Measurements from ENCODE around the gene DOCK2.

Gene DOCK2

DNA sequence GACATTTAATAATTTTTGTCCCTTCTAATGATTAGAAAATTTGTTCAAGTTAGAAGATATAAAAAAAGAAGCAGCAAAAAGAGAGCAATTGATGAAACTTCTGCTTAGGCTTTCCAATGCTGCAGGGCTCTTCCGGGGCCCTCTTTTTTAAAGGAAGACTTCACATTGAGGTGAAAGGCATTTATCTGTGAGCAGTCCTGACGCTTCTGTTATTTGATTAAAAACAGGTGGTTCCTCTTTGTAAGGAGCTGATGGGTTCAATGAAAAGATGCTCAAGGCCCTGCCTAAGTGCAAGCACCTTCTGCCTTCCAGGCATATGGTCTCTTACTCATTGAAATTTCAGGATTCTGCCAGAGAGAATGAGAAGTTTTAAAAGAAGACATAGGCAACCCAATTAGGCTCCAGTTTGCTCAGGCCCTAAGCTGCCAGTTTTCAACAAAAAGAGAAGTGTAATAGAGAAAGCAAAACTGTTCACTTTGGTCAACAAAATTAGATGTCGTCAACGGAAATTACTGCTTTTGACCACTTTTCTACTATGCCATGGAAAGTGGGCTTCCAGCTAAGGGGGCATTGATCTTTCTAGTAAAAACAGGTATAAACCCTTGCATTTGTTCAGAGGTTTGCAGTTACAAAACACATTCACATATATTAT, 243.1 kb downstream of the DOCK2 start:
- no peak for TF ChIP-seq ZNF24 (tag by site-specific recombination; IDR thresholded peaks at IDR 0.05)
- no peak for TF ChIP-seq HOXC10 (CRISPR knock-in tag; IDR thresholded peaks at IDR 0.05)
- no peak for TF ChIP-seq ZNF202 (tag by site-specific recombination; IDR thresholded peaks at IDR 0.05; ENCODE audit: borderline replicate concordance)
- TF ChIP-seq ZNF521 (tag by site-specific recombination; IDR thresholded peaks at IDR 0.05): no peak
- TF ChIP-seq ZNF211 (tag by site-specific recombination; IDR thresholded peaks at IDR 0.05; ENCODE audit: low read depth): no peak
- TF ChIP-seq GFI1B (tag by site-specific recombination; IDR thresholded peaks at IDR 0.05): no peak
- TF ChIP-seq ZBTB21 (tag by site-specific recombination; IDR thresholded peaks at IDR 0.05): no peak
- TF ChIP-seq, protein P1, sequence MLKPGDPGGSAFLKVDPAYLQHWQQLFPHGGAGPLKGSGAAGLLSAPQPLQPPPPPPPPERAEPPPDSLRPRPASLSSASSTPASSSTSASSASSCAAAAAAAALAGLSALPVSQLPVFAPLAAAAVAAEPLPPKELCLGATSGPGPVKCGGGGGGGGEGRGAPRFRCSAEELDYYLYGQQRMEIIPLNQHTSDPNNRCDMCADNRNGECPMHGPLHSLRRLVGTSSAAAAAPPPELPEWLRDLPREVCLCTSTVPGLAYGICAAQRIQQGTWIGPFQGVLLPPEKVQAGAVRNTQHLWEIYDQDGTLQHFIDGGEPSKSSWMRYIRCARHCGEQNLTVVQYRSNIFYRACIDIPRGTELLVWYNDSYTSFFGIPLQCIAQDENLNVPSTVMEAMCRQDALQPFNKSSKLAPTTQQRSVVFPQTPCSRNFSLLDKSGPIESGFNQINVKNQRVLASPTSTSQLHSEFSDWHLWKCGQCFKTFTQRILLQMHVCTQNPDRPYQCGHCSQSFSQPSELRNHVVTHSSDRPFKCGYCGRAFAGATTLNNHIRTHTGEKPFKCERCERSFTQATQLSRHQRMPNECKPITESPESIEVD (tag by site-specific recombination; IDR thresholded peaks at IDR 0.05): no peak
- no peak for TF ChIP-seq ZNF23 (tag by site-specific recombination; IDR thresholded peaks at IDR 0.05; ENCODE audit: borderline replicate concordance)
- TF ChIP-seq, protein P2, sequence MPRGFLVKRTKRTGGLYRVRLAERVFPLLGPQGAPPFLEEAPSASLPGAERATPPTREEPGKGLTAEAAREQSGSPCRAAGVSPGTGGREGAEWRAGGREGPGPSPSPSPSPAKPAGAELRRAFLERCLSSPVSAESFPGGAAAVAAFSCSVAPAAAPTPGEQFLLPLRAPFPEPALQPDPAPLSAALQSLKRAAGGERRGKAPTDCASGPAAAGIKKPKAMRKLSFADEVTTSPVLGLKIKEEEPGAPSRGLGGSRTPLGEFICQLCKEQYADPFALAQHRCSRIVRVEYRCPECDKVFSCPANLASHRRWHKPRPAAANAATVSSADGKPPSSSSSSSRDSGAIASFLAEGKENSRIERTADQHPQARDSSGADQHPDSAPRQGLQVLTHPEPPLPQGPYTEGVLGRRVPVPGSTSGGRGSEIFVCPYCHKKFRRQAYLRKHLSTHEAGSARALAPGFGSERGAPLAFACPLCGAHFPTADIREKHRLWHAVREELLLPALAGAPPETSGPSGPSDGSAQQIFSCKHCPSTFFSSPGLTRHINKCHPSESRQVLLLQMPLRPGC (tag by site-specific recombination; IDR thresholded peaks at IDR 0.05): no peak
- TF ChIP-seq HOXD13 (CRISPR knock-in tag; IDR thresholded peaks at IDR 0.05; ENCODE audit: borderline replicate concordance): no peak
- TF ChIP-seq ZNF473 (tag by site-specific recombination; IDR thresholded peaks at IDR 0.05): no peak
- no peak for TF ChIP-seq ZNF10 (tag by site-specific recombination; IDR thresholded peaks at IDR 0.05)
- TF ChIP-seq GLI2 (tag by site-specific recombination; IDR thresholded peaks at IDR 0.05; ENCODE audit: borderline replicate concordance, low read depth): no peak
- TF ChIP-seq ZNF585B (tag by site-specific recombination; IDR thresholded peaks at IDR 0.05): no peak
- TF ChIP-seq SALL2 (tag by site-specific recombination; IDR thresholded peaks at IDR 0.05; ENCODE audit: borderline replicate concordance): no peak
- no peak for TF ChIP-seq ZNF791 (tag by site-specific recombination; IDR thresholded peaks at IDR 0.05)
- POLR2A ChIA-PET: no interaction called here
- H3K36me3 ChIP-seq (ENCODE audit: control insufficient read depth in 2 of 2, insufficient read depth in 1 of 2, low read length in 2 of 2): no peaks in the 10 kb centered on the region
- H3K4me1 ChIP-seq (ENCODE audit: control insufficient read depth, insufficient read depth, low read length): no peaks in the 10 kb centered on the region
- H3K27ac ChIP-seq (ENCODE audit: extremely low read depth, low read depth, low read length): no peak overlapping the region
- CTCF ChIA-PET: no interaction called here
- H3K4me3 ChIP-seq (ENCODE audit: low read depth, low read length): no peak overlapping the region
- no peaks in the 10 kb centered on the region for H3K9me3 ChIP-seq (ENCODE audit: control insufficient read depth, insufficient read depth, low read depth, low read length)

DNA sequence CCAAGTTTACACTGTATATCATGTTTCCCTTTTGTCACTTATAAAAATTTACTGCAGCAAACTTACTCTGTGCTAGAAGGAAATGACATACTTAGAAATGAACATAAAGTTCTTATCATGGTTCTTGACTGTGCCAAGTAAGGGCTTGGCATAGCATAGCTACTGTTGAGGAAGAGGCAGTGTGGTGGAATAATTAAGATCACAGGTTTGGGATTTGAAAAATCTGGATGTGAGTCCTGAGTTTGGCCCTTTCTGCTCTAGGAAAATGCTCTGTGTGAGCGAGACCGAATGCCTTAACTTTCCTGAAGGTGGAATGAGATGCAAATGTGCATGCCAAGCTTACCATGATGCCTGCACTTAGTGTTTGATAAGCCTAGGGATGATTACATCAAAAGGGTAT, 243.7 kb downstream of the DOCK2 start:
- Histone ChIP-seq H3K9me3 (ENCODE audit: control insufficient read depth, insufficient read depth, low read depth, low read length) (no peaks in the 10 kb centered on the region), H3K4me1 (ENCODE audit: control insufficient read depth, insufficient read depth, low read length) (no peaks in the 10 kb centered on the region), H3K27ac (ENCODE audit: extremely low read depth, low read depth, low read length) (no peak overlapping the region), H3K36me3 (ENCODE audit: control insufficient read depth in 2 of 2, insufficient read depth in 1 of 2, low read length in 2 of 2) (no peaks in the 10 kb centered on the region), H3K4me3 (ENCODE audit: low read depth, low read length) (no peak overlapping the region)
- TF ChIP-seq, protein P3, sequence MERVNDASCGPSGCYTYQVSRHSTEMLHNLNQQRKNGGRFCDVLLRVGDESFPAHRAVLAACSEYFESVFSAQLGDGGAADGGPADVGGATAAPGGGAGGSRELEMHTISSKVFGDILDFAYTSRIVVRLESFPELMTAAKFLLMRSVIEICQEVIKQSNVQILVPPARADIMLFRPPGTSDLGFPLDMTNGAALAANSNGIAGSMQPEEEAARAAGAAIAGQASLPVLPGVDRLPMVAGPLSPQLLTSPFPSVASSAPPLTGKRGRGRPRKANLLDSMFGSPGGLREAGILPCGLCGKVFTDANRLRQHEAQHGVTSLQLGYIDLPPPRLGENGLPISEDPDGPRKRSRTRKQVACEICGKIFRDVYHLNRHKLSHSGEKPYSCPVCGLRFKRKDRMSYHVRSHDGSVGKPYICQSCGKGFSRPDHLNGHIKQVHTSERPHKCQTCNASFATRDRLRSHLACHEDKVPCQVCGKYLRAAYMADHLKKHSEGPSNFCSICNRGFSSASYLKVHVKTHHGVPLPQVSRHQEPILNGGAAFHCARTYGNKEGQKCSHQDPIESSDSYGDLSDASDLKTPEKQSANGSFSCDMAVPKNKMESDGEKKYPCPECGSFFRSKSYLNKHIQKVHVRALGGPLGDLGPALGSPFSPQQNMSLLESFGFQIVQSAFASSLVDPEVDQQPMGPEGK (tag by site-specific recombination; IDR thresholded peaks at IDR 0.05): no peak
- TF ChIP-seq ZNF416 (tag by site-specific recombination; IDR thresholded peaks at IDR 0.05) (no peak), ZNF266 (tag by site-specific recombination; IDR thresholded peaks at IDR 0.05; ENCODE audit: low read depth) (no peak)
- ChIA-PET POLR2A (no interaction called here), CTCF (no interaction called here)

Measured in HEK293 (cell line).